DMS 273 (cell line): ENCODE measurements around the gene TIMP4.
A peak's percentile ranks its signal among the peaks of the same experiment; 100 is the strongest.

ENCODE experiments used
- DNase-seq: peaks from one replicate; lab custom pipeline; 2025; ENCODE audit not compliant: unreplicated experiment; lab: John Stamatoyannopoulos, UW

Gene TIMP4

DNA sequence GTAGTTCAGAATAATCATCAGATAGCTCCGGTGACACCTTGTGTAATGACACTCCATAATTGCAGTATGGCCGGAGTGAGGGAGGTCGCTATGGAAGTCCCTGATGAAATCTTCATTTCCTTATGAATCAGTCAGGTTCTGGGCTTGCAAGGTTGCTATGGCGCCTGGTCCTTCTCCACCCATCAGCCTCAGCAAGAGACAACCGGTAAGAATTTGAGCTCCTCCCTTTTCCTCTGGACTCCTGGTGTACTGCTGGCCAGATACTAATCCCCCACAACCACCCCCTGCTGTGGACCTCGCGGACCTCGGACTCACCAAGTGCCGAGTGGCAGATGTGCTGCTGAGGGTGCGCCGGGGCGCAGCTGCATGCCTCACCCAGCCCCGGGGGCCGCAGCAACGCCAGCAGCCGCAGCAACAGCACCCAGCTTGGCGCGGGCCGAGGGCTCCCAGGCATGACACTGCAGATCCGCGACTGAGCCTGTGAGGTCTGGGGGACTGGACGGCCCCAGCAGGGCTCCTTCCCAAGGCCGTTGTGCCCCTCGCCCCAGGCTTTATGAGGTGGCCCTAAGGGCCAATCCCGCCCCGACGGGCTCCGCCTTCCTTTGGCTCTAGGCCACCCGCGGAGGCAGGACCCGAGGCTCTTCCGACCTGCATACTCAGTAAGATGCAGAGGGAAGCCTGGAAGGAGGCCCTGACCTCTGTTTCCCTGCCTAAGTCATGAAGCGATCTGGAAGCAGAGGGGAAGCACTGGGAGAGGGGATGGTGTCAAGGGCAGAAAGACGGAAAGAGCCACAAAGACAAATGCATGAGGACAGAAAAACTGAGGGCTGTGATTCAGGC, at the start of gene TIMP4:
Gene TIMP4 (minus strand): TSS at position 526 of the 840 bp plus-strand sequence. CDS start 72 bp downstream, at position 454.
- no peak for DNase-seq

DNA sequence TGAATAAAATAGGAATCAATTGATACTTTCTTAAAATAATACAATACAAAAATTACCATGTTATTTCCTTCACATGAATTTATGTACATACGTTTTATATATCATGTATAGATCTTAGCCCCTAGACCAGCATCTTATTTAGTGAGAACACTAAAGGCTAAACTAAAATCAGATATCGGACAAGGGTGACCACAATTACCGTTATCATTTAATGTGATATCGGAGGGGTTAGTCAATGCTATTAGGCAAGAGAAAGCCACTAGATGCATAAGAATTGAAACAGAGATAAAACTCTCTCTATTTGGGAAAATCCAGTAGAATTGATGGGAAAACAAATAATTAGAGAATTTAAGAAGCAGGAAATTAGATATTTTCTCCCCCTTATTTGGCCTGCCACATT, 46.5 kb upstream of the TIMP4 start:
- no peak for DNase-seq

DNA sequence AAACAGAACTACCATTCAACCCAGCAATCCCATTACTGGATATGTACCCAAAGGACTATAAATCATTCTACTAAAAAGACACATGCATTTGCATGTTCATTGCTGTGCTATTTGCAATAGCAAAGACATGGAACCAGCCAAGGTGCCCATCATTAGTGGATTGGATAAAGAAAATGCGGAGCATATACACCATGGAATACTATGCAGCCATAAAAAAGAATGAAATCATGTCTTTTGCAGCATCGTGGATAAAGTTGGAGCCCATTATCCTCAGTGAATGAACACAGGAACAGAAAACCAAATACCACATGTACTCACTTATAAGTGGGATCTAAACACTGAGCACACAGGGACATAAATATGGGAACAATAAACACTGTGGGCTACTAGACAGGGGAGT, 43.1 kb upstream of the TIMP4 start:
- DNase-seq = no peak

DNA sequence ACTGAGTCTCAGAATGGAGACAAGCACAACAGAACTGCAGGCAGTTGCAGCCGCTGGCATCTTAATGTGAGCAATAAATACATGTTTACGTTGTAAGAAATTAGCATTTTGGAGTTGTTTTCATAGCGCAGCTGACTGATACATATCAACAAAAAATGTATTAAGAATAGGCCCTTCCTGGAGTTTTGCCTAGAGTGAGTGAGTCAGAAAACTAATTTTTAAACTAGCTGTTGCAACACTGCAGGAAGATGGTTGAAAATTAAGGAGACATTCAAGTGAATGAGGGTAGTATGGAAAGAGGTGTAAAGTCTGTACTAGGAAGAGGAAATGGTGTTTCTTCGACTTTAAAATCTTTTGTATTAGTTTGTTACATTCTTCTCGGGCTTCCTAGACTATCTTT, 39.6 kb upstream of the TIMP4 start:
- no peak for DNase-seq

DNA sequence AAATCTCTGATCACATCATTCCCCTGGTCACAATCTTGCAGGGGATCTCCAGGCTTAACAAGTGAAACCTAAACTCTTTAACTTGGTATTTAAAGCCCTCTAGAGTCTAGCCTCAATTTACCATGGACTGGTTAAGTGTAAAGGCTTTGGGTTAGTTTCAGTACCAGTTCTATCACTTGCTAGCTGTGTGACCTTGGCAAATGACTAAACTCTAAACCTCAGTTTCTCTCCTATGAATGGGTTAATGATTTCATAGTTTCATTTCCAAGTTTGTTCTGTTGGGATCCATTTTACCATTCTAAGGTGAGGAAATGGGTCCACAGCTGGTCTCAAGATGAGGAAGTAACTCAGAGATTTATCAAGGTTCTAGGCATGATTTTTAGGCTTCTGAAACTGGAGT, 38.8 kb upstream of the TIMP4 start:
- DNase-seq = no peak

DNA sequence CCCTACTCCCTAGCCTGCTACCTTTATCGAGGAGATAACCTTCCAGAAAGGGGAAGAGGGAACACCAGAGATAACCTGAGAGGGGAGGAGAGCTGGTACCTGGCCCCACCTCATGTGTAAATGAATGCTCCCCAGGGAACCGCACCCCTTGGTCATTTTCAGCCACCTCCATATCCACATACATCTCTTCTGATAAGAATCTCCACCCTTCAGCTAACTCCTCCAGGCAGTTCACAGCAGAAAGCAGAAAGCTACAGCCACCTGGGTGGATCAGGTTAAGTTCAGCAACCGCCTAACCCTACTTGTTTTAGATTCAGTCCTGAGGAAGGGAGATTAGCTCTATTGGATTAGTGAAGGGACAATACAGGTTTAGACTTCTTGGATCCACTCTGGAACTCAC, 38.0 kb upstream of the TIMP4 start:
- no peak for DNase-seq

DNA sequence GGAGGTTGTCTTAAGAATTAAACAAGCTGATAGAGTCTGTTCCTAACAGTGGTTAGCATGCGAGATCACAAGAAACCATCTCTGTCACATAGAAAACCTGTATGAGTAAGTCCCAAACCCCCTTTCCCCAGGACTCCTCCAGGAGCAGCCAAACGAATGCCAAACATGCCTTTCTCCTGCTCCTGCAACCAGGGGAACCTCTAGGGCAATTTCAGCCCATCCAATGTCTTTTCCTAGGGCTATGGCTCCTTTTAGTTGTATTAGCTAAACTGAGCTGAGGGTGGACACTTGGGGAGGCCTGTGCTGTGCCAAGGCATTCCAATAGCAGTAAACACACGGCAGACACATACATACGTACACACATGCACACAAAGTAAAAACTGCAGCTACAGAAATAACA, 36.5 kb upstream of the TIMP4 start:
- DNase-seq = no peak

DNA sequence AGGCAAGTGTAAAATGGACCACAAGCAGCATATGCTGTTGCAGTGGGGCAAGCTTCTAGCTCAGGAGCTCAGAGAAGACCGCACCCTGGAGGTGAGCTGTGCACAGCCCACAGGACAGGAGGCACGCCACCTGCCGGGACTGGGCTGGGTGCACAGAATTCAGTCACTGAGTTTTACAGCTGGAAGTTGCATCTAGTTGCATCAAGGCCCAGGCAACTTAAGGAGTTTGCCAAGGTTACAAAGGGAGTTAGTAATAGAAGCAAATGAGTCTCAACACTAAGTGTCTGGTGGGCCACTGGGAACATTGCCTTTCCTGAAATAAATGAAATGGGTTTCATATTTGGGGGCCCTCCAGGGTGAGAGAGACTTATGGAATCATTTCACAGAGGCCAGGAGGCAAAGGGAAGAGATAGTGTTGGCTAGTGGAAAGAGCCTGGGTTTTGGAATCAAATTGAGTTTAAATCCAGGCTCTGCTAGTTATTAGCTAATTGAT, 36.0 kb upstream of the TIMP4 start:
- DNase-seq = peak; percentile 61

DNA sequence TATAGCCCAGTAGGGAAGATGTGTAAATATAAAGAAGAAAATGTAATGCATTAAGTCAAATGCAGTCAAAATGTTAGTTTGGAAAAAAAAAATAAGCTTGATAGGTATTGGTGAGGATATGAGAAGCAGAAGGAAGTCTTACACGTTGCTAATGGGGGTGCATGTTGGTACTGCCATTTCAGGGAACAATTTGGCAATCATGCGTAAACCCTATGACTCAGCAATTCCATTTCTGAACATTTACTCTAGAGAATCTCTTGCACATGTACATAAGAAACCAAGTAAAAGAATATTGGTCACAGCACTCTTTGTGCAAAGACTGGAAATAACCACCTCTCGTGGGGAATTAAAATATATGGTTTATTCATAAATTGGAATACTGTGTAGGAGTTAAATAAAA, 35.5 kb upstream of the TIMP4 start:
- peak; percentile 12 for DNase-seq

DNA sequence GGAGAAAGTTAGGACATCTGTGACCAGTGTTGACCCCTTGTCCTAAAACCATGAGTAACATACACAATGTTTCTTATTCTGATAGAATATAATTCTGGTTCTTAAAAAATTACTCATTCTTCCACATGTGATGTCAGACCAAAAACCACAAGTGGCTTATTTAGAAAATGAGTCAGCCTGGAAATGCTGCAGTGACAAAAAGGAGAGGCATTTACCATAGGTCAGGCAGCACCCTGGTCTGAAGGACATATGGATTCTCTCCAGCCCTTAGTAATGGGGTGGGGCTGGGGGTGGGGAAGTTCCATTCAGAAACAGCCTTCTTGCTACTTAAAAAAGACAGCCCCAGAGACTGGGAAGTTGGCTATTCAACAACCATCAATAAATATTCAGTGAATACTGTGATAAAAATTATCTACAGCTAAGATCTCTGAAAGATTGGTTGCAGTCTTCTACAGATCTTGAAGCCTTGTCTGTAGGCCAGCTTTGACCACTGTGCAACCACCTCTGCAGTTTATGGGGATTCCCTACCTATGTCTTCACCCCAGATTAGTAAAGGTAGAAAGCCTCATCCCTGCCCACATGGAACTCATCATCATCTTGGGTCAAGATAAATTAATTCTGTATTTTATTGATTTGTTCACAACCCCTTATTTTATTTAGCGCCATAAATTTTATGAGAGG, 34.9 kb upstream of the TIMP4 start:
- DNase-seq = no peak

DNA sequence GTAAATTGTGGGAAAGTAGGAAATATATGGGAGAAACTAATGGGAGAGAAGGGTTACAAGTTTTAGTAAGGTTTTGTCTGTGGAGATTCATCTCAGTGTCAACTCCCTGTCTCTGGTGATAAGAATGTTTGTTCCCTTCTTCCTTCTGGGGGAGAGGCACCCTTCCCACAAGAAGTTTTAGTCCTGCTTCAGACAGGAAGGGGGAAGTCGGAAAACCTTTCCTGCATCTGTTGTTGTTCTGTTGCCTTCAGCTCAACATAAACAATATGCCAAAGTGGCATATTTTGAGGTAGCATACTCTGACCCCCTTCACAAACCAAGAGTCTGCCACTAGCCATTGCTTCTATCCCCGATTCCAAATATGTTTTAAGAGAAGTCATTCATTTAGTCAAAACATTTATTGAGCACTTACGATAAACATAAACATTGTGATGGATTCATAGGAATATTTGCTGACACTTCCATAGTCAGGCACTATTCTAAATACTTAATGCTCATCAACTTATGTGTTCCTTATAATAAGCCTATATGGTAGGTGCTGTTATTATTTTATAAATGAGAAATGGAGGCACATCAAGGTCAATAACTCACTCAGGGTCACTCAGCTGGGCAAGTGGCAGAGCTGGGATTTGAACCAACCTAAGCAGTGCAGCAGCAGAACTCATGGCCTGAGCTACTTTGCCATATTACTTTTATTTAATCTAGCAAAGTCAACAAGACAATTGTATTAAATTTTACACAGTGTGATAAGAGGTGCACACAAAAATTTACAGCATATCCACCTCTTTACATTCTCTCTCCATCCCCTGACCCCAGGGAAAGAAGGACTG, 34.2 kb upstream of the TIMP4 start:
- no peak for DNase-seq

DNA sequence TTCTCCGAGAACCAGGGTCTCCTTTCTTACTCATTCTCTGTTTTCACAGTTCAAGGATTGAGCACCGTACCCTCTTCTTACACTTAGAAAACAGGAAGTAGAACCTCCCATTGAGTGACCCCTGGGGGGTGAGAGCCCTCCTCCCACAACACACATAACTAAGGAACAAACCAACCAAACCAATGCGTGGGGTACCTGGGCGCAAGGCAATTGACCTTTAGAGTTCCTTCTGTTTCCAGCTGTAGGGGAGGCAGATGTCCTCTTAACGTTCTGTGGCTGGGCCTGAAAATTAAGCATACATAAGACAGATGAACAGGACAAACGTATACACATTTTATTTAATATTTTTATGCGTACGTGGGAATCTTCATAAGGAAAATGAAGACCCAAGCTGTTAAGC, 33.5 kb upstream of the TIMP4 start:
- no peak for DNase-seq

DNA sequence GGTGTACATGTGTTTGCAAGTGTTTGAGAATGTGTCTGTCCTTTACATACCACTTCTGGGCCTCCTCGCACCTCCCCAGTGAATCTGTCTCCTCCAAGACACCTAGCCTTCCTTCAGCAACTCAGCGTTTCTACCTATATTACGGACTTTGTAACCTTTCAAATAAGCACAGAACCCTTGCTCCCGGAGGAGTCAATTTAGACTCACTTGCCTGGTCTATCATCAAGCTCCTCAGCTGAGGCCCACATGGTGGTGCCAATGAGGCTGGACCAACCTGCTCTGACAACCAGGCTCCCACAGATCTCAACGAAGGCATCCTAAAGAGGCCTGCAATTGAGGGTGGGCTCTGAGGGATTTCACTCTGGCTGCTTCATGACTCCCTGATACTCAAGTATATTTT, 32.8 kb upstream of the TIMP4 start:
- no peak for DNase-seq

DNA sequence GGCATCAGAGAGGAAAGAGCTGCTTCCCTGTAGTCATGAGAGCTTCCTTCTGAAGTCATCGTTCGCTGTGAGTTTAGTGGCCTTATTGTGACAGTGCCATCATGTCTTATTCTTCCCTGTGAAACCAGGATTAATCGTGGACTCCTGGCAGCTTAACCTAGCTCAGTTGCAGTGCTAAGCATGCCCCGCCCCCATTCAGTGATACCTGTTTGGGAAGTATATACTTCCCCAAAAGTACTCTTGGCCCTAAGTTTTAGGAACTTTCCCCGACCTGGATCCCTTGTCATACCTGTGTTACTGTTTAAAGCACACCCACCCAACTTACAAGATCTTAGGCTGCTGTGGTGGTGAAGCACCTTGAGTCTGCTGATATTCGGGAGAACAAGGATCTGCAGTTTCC, 32.1 kb upstream of the TIMP4 start:
- DNase-seq = no peak

DNA sequence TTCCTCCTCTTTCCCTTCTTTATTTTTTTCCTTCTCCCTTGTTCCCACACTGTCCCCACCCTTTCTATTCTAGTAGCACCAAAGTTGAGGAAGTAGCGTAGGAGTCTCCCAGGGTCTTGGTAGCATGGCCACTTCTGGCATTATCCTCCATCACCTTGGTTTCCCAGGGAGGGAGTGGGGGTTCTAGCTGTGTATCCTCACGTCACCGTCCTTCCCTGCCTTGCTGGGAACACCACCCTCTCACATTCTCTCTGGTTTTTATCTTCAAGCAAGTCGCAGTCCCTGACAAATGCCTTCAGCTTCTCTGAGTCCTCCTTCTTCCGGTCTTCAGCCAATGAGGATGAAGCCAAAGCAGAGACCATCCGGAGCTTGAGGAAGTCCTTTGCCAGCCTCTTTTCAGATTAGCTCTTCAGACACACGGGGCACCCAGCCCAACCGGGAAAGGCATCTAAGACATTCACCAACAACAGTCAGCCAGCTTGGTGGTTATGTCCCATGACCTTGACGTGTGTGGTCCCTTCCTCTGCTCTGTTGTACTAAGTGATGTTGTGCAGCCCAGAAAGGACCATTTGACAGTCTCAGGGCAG, 31.6 kb upstream of the TIMP4 start:
- DNase-seq = no peak

DNA sequence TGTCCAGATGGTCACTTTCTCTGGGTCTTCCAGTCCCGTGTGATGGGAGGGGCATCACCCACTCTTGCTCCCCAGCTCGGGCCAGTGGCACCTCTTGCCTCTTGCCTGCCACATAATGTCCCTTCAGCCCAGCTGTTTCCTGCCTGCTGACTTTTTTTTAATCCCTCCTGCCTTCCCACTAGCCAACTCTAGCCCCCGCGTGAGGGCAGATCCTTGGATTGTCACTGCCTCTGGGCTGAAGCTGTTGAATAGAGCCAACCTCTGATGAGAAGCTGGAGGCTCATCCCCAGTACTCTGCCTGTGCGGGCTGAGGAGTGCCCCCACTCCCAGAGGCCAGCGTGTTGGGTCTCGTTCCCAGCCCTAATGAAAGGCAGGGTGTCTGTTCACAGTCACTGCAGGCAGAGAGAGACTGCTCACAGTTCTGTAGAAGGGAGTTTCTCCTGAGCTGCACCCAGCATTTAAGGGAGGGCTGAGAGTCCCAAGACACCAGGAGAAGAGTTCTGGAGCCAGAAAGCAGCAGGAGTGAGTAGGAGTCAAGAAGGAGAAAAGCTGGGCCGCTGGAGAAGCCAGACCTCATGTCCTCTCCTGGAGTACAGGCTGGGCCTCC, 30.1 kb upstream of the TIMP4 start:
- DNase-seq = no peak

DNA sequence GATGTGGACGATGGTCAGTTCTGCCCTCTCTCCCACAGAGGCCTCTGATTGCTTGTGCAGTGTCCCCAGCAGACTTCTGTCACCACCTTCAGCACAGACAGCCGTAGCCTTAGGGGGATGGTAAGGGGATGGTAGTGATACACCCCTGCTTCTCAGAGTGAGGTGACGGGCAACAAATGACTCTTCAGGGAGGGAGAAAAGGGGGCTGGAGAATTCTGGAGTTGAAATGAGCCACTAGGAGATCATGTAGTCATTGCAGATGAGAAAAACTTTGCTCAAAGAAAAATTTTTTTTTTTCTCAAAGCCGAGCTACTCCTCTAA, 29.6 kb upstream of the TIMP4 start:
- no peak for DNase-seq

DNA sequence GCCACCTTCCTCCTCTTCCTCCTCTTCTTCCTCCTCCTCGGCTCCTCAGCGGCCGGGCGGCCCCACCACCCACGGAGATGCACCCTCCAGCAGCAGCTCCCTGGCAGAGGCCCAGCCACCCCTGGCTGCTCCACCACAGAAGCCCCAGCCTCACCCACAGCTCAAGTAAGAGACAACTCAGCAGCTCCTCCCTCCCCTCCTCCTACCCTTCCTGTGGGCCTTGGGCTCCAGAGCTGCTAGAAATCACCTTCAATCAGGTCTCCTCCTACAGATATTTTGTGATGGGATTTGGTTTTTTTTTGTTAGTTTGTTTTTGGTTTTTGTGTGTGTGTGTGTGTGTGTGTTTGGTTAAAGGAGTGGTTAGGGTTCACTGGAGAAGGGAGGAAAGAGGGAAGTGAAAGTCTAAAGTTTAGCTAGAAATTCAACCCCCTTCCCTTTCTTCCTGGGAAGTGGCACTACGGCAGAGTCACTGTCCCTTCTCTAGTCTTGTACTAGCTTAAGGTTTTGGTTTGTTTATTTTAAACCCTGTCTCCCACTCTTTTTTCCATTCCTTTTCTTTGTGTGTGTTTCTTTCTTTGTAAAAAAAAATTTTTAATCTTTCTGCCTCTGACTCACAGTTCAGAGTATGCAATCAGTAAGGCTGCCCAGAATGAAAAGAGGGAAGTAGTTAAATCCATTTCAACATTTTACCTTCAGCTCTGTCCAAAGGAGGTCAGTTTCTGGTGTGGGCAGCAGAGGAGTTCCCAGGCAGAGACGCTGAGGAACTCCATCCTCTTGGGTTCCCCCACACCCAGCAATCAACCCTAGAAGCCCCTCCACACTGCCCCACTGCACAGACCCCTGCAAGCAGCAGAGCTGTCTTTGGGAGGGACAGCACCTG, 29.0 kb upstream of the TIMP4 start:
- DNase-seq = no peak

DNA sequence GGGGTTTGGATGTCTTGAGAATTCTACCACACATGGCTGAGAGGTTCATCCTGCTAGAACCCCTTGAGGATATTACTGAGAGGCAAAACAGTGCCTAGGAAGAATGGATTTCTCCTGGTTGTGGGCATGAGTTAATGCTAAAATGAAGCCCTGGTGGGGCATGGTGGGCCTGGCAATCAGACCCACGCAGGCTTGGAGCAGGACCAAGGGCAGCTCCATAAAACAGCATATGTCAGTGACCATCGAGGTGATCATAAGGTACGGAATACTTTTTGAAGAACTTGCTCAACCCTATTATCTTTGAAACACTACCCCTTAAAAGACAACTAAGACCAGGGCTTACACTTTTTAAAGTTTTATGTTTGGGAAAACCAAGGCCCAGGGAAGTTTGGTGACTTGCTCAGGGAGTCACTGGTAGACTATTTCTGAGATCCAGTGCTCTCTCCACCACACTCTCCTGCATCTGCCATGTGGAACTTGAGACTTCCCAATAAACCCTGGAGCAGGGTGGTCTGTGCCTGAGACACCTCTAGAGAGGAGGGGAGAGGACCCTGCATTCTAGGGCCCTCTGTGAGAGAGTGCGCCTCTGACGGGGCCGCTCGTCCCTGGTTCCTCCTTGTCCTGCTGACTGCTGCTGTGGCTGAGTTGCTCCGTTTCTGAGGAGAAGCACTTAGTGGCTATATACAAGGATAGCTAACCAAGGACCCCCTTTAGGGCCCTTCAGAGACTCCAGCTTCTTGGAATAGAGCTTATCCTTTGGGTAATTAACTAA, 28.0 kb upstream of the TIMP4 start:
- DNase-seq = no peak
